HK-2 (cell line): ENCODE results near the gene ATP6V0D1.

ENCODE experiments used
- DNase-seq: peaks from one replicate; pipeline ENCODE4 v3.0.0-alpha.2; 2018; ENCODE audit not compliant: unreplicated experiment

Gene ATP6V0D1

DNA sequence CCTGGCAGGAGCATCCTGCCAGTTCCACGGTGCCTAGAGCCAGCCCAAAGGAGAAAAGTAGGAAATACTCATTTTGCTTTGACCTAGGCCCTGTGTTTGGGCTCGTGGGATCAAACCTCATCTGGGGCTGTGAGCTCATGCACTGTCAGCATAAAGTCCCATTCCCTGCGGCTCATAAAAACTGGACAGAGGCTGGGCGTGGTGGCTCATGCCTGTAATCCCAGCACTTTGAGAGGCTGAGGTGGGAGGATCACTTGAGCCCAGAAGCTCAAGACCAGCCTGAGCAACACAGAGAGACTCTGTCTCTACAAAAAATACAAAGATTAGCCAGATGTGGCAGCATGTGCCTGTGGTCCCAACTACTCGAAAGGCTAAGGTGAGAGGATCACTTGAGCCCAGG lies 17.9 kb downstream of the ATP6V0D1 start:
- no peak for DNase-seq

DNA sequence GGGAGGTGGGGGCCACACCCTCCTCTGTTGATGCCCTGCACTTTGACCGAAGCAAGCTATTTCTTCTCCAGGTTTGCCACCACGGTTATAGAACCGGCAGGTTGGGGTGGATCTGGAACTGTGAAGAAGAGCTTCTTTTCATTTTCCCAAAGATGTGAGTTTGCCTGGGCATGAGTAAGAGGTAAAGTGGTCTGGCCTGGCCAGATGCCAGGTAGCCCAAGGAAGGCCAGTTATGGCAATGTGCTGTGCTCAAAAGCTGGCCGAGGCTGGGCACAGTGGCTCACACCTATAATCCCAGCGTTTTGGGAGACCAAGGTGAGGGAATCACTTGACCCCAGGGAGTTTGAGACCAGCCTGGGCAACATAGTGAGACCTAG lies 18.7 kb downstream of the ATP6V0D1 start:
- DNase-seq = no peak

DNA sequence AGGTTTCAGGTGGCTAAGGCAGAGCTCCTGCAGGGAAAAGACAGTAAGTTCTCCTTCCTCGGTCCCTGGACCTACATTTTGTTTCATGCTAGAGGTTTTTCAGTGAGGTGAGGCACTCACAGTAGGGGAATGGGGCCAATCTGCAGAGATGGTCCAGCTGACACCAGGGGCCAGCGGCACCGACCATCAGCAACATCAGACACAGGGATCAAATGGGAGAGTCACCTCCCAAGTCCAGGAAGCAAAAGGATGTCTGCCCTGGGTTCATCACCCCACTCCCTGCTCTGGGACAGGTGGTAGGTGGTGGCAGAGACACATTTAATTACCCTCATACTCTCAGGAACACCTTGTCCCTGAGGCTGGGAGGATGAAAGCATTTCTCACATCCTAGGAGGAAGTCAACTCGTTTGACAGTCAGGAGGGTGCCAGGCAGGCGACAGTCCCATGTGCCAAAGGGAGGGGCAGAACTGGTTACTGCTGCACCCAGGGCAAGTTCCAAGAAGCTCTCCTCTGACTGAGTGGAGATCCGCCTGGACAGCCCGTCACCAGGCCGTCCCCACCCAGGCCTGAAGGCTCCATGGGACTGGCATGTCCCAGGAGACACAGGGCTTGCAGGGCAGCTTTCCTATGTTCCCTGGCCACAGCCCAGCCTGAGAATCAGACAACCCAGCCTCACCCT lies 19.2 kb downstream of the ATP6V0D1 start:
- DNase-seq = no peak

DNA sequence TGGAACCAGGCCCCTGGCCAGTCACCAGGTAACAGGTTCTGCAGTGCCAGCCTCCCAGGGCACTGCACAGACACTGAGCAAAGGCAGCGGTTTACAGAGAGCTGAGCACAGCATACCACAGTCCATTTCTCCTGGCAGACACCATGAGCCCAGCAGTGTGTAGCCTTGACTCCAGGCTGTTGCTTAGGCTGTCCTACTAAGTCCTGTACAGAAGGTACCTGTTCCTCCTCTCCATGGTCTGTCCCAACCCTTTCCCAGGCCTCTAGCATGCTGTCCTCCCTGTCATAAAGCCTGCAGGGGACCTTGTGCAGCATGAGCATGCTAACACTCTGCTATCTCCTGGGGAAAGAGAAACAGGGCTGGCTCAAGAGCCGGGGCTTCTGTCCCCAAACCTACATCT lies 20.0 kb downstream of the ATP6V0D1 start:
- DNase-seq = no peak

DNA sequence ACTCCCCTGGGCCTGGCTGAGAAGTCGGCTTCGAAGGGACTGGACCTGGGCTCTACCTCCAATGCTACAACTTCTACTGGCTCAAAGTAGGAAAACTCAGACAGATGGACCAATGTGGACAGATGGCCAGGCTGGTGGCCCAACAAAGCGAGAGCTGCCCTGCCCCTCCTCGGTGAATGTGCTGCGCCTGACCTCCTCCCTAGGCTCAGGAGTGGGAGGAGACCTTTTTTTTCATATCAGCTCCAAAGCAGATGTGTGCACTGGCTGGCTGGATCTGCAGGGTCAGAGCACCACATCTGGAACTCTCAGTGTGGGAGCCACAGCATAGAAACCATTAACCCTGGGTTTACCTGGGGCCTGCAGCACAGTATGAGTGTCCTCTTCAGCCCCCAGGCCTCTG lies 20.8 kb downstream of the ATP6V0D1 start:
- DNase-seq = no peak

DNA sequence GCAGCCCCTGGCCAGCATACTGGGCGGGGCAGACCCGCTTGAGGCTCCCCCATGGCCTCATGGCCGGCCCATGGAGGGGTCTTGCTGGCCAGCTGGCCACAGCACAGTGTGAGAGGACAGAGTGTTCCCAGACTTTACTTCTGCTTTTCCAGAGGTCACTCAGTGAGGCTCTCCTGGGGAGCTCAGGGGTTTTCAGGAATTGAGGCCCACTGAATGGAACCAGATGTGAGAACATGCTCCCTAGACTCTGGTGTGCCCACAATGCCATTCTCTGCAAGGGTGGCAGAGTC lies 21.2 kb downstream of the ATP6V0D1 start:
- DNase-seq = no peak

DNA sequence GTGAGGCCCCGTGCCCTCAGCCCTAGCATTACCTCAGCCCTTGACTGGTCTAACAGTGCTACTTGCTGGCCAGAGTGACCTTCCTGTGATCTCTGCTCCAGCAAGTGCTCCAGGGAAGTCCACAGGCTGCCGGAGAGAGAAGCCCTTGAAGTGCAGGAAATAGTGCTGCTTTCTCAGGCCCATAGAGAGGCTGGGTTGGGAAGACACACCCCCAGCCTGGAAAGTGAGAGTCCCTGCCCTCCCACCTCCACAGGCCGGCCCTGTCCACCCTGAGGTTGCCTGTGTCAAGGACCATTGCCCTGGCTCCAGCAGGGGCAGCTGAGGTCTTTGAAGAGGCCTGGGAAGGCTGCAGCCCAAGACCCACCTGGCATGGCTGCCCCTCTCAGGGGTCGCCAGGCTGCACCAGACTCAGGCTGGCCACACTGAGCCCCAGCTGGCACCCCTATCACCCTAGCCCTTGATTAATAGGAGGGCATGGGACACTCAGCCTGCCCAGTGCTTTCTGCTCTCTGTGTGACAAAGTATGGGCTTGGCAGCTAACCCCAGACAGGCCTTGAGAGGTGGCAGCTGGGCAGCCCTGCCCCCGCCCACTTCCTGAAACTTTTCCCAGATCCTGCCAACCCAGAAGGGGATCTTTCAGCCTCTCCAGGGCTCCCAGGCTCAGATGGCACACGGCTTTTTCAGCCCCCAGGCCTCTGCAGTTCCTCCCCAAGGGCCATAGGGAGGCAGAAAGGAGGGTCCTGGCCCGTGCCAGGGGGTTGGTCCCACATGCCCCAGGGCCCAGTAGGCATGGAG lies 21.7 kb downstream of the ATP6V0D1 start:
- DNase-seq = no peak

DNA sequence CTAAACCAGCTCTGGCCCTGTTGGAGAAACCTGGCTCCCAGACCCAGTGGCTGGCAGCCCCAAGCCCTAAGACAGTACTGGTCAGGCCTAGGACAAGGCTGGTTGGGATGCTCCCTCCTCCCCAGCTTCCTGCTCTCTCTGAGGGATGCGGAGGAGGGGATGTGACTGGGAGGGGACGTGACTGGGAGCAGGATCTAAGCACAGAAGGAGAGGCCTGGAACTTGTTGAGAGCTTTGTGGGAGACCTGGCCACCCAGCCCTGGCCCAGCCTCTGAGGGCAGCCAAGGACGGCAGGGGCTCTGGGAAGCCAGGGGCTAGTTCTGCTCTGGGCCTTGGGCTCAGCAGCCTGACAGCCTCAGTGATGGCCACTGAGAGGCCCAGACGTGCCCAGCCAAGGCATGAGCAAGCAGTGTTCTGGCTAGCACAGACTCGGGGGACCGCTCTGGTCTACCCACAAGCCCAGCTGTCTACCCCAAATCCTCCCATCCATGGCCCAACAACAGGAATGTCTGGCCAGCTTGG lies 22.8 kb downstream of the ATP6V0D1 start:
- no peak for DNase-seq

DNA sequence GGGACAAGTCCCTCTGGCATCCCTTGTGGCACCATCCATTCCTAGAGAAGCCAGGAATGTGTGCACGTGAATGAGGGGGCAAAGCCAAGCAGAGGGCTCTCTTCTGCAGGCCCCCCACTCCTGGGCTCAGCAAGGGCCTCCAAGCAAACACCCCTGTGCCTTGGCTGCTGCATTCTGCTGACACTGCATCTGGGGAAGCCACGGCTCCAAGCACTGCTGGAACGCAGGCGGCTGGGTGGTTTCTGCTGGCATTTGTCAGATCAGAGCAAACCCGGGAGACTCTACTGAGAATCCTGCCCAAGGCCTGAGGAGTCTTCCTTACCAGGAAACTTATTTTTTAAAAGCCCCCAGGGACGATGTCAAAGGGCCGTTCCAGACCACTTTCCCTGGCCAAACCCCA lies 23.3 kb downstream of the ATP6V0D1 start:
- DNase-seq = no peak

DNA sequence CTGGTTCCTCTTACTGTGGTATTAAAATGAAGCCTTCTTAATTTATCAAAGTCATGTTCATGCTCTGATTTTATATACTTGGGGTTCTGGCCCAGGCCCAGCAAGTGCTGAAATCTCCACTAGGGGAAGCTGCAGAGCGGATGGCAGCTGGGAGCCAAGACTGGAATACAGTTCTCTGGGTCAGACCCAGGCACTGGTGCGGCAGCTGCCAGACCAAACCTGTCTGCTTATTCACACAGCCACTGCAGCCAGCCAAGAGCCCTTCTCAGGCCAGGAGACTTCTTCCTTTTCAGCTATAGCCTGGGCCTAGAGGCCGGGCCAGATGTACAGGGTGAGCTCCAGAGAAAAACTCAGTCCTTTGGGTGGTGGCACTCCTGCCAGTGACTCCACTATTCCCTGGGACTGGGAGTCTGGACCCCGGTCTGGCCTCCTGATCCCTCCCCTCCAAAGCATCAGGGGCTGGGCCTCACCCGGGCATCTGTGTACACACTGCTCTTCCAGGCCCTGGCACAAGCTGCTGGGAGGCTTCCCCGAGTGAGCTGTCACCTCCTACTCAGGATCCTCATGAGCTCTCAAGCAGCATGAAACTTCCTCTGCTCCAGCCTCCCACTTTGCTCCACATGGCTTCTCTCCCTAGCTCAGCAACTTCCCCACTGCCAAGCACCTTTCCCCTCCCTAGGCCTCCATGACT lies 24.4 kb downstream of the ATP6V0D1 start:
- DNase-seq = no peak

DNA sequence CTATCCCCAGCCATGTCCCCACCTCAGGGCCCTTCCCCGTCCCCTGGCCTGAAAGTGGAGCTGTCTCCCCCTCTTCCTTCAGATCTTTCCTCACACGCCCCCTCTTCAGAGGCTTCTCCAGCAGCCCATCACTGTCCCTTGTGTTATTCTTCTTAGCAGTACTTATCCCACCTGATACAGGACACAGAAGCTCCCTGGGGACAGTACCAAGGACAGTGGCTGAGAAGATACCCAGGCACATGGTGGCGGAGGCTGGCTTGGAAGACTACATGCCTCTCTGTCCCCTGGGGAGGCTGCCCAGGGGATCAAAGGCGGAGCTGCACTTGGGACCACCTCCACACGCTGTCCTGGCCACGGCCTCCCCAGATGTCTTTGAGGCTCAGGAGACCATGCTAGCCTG lies 26.1 kb downstream of the ATP6V0D1 start:
- DNase-seq = no peak

DNA sequence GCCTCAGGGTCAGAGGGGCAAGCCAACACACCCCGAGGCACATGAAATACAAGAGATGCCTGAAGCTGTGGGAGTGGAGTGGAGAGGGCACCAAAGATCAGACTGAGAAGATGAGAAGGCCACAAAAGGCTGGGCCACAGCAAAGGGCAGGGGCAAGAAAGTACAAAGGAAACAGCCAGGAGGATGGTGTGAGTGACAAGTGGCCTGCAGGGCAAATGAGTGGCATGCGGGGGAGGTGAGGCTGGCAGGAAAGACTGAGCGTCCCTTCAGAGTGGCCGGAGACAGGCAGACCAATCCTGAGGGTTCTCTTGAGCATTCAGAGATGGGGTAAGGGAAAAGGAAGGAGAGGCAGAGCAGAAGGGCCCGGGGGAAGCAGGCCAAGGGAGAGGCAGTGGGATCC lies 26.9 kb downstream of the ATP6V0D1 start:
- no peak for DNase-seq

DNA sequence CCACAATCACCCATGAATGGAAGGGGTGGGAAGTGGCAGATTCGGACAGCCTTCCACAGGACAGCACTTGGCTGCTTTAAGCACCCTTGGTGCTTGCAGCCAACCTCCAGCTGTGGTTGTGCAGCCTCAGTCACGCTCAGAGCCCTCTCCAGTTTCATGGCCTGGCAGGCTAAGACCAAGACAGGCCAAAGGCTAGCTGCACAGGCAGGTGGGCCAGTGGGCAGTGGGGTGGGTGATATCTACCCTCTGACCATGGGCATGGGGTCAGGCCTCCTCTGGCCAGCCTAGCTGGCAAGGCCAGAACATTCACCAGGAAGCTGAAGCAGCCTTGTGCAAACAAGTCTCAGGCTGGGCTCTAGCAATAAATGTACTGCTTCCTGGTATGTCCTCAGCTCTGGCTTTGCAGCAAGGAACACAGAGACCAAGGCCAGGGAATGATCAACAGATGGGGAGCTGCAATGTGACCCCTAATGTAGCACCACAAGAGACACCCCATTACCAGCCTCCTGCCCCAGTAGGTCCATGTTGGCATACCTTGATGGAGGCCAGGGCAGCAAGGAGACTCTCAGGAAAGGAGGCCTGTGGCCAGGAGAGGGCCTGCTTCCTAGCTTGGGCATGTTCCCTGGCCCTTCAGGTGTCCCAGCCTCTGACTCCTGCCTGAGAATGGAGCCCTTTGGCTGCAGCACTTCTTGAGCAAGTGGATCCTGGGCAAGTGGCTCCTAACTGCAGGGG lies 29.1 kb downstream of the ATP6V0D1 start:
- no peak for DNase-seq

DNA sequence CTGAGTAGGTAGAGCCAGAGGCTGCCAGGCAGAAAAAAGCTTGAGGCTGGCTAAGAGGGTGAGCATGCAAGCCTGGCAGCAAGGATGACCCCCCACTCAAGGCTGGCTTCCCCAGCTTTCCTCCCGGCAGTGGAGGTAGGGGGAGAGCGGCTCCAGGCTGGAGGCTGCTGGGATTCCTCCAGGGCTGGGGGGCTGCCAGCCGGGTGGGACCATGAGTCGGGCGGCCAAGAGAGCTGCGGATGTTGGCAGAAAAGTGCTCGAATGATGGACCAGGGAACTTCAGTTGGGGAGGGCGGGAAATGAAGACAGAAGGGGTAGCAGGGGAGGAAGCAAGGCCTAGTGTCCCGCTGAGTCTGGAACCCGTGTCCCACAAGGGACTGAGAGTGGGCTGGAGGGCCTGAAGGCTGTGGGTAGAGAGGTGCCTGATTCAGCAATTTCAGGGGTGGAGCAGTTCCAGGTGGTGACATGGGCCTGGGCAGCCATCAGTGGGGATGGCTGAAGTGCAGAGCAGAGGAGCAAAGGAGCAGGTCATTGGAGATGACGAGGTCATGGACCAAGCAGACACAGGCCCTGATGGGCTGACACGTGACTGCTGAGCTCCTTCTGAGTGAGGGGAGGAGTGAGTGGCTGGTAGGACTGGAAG lies 29.8 kb downstream of the ATP6V0D1 start:
- no peak for DNase-seq

DNA sequence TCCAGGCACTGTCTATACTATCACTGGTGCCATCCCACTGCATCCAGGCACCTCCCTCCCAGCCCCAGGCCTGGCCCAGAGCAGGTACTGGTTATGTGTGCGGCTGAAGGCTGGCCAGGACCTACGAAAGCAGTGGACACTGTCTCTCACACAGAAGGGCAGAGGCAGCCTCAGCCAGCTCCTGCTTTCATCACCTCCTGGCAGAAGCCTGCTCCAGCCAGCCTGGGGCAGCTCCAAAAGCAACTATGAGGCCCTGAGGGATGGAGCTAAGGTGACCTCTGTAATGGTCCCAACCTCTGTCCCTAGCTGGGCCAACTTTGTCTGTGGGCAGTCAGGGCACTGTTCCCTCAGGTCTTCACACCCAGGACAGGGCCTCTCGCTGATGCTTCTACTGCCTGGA lies 31.2 kb downstream of the ATP6V0D1 start:
- no peak for DNase-seq

DNA sequence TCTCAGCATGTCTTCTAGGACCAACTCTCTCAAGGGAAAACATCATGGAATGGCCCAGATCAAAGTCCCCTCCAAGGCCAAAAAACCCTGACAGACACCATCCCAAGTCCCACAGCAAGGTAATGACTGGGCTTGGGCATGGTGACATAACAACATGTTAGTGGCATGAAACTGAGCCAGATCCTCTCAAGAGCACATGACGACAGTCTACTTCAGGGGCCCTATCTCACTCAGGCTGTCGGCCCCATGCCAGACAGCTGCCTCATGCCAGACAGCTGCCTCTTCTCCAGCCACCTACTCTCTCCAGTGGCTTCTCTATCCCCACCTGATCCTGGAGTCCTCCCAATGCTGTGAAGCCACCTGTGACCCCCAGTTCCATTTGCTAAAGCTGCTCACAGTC lies 31.6 kb downstream of the ATP6V0D1 start:
- DNase-seq = no peak

DNA sequence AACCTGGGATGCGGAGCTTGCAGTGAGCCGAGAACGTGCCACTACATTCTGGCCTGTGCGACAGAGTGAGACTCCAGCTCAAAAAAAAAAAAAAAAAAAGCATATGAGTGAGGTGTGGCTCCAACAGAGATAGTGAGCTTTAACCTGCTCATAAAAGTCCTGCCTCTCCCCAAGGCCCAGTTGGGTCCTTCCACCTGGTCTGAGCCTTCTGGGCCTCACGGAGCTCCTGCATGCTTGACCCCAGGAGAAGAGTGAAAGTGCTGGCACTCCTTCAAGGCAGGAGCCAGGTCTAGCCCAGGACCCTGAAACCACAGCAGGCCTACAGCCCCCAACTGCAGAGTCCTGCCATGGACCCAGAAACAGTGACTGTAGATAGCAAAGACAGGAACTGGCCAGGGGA lies 32.4 kb downstream of the ATP6V0D1 start:
- no peak for DNase-seq

DNA sequence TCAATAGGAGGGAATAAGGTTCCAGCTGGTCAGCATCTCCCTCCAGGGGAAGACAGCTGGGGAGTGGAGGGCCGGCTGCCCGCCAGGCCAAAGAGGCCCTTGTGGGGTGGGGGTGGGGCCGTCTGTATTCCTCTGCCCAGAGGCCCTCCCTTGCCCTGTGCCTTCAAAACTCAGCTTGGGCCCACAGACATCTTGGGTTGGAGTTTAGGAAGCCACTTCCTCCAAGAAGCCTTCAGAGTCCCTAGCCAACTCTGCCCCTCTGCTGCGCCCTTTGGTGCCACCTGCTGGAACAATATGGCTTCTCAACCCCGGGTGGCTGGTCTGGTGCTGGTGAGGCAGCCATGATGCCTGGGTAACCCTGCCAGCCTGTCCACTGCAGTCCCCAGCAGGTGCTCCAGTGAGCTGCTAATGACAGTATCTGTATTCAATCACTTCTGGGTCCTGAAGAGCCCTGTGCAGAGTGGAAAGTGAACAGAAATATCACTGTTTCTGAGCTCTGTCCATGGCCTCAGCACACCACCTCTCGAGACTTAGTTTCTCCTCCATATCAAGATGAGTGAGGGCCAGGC lies 33.4 kb downstream of the ATP6V0D1 start:
- no peak for DNase-seq

DNA sequence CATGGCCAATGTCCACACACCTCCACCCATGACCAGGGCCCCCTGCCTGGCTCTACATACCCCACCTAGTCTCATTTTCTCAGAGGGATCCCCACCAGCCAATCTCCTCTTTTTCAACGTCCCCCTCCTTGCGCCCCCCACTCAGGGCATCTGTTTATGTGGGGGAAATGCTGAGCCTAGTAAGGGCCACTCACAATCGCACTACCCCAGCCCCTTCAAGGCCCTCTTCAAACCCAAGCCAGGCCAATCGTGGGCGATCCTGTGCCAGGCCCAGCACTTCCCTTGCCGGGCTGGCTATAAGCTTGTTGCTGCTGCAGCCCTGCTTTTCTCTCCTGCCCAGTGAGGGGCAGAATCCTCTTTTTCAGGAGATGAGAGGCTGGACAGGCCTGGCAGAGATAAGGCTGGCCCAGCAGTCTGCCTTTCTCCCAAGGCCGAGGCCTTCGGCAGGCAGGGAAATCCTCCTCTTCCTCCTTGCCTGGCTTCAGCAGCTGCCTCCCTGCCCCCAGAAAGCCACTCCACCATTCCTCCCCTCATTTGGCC lies 33.9 kb downstream of the ATP6V0D1 start:
- DNase-seq = no peak

DNA sequence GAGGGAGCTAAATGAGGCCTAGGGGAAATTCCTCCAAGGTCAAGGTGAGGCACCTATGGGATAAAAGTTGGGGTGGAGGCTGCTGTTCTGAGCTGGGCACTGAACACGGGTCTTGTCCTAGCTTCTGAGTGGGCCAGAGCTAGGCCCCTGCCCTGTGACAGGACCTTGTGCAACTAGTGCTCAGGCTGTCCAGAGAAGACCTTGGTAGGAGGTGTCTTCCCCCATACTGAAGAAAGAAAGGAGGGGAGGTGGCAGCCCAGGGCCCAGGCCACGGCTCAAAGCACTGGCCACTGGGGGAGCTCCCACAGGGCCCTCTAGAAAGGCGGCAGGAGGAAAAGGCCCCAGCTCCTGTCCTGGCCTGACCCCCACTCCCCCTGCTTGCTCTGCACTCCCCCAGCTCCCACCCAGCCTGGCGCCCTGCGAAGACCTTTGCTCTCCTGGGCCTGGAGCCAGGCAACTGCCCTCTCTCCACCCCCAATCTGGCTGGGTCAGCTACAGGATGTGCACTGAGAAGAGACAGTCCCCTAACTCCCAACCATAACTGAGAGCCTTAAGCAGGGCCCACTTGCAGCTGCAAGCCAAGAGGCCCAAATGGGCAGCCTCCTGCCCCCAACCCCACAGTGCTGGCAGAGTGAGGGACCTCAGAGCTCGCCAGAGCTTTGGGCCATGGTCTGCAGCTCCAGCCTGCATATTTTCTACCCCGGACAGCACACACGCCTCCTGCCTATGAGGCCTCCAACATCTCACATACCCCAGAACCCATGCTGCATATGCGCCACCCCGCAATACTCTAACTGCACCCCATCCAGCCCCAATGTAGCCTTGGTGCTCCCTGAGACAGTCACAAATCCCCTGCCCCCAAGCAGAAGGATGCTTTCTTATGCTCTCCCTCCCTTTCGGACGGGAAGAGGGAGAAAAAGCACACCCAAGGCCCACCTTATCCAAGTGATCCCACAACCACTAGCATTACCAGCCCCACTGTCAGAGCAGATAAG lies 34.7 kb downstream of the ATP6V0D1 start:
- DNase-seq = no peak
